ENCODE data around the gene KIF26B. TPM values are rescaled to one million over a fixed set of nuclear protein-coding genes. Genes with fewer than 3 reads are reported as not detected.
A peak's percentile ranks its signal among the peaks of the same experiment; 100 is the strongest.

KIF26B gene
- total RNA-seq, 5 donors from 2014 or later (not counting 1 experiment from before 2014, with no cell fraction given), result 0.03 to 0.06 (median 0.05) TPM; not detected in 2

DNA sequence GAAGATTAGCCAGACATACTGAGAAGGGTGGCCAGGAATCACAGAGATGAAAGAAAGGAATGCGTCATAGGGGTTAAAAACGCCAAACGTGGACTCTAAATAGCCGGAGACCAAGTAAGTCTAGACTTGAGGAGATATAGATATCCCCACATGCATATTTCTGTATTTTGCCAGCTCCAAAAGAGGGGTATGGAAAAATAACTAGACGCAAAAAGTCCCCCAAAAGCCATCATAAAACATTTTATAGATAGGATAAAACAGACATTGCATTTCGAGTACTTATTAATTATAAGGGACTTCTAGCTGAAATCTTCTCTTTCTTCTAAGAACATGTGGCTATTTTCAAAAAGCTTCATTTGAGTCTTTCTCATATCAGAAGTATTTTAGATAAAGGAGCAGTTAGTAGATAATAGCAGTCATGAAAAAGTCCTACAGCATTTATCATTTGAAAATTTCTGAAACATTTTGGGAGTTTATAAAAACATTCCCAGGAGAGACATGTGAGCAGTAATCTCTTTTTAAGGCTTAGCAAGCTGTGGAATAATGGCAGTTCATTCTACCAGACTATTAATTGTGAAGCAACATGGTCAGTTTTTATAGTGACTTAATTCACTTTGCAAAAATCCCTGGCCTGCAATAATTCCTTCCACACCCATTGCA, 6.1 kb downstream of the KIF26B start:
- Mint-ChIP-seq H3K9me3 (peaks cover 0 to 7% (median 3%) of the 10 kb centered on the region in 3 donors), H3K27ac (no peak overlapping the region), H3K36me3 (no peaks in the 10 kb centered on the region), H3K4me1 (peaks cover 6 to 10% (median 7%) of the 10 kb centered on the region in 3 donors), H3K4me3 (no peak overlapping the region), H3K27me3 (peaks cover 41 to 52% of the 10 kb centered on the region in 2 donors)
- ChIA-PET CTCF (no interaction called here), POLR2A (no interaction called here)
- Histone ChIP-seq H3K9me3 (no peaks in the 10 kb centered on the region), H3K36me3 (ENCODE audit: control insufficient read depth in 2 of 2, extremely low read depth in 1 of 2, insufficient read depth in 1 of 2, low read length in 1 of 2) (no peaks in the 10 kb centered on the region), H3K27ac (ENCODE audit: low read length) (no peak overlapping the region), H3K27me3 (replicated peaks in 1 of 2; ENCODE audit: control insufficient read depth in 2 of 2, extremely low read depth in 1 of 2, insufficient read depth in 2 of 2, low read length in 1 of 2) (peaks cover 2 to 33% of the 10 kb centered on the region in 2 experiments), H3K4me1 (ENCODE audit: control insufficient read depth in 1 of 2, extremely low read depth in 1 of 2, insufficient read depth in 2 of 2, low read length in 2 of 2) (peaks cover 0 to 10% of the 10 kb centered on the region in 2 experiments), H3K4me3 (ENCODE audit: control insufficient read depth in 1 of 2, extremely low read depth in 1 of 2, low read length in 1 of 2) (no peak overlapping the region)
- WGBS (ENCODE audit: insufficient coverage), result no CpG with 5 or more reads among the region's 6 CpGs
- ATAC-seq (replicated peaks in 1 of 4), result no peak
- no peak for DNase-seq

DNA sequence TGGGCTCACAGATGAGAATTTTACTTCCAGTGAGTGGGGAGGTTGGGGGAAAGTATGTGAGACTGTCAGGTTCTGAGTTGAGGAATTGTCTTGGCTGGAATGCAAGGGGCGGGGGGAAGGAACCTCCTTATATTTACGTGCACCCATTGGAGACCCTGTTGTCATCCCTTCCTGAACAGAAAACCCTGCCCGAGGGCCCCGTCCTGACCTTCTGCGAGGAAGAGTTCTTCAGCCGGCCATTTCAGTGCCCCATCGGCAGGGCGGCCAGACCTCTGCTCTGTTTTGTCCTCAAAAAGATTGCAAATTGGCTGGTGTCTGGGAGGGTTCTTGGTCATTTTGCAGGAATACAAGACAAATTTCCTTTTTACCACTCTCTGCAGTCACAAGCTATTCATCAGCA, 7.1 kb downstream of the KIF26B start:
- Mint-ChIP-seq H3K4me3 (no peak overlapping the region), H3K9me3 (peaks cover 0 to 7% (median 3%) of the 10 kb centered on the region in 3 donors), H3K27ac (no peak overlapping the region), H3K36me3 (no peaks in the 10 kb centered on the region), H3K4me1 (peaks cover 5 to 7% (median 7%) of the 10 kb centered on the region in 3 donors), H3K27me3 (peaks cover 41 to 58% of the 10 kb centered on the region in 2 donors)
- whole genome bisulfite sequencing (ENCODE audit: insufficient coverage), result 91% methylated on average over 6 of the region's 8 CpGs
- Histone ChIP-seq H3K27ac (ENCODE audit: low read length) (no peak overlapping the region), H3K9me3 (no peaks in the 10 kb centered on the region), H3K36me3 (ENCODE audit: control insufficient read depth in 2 of 2, extremely low read depth in 1 of 2, insufficient read depth in 1 of 2, low read length in 1 of 2) (no peaks in the 10 kb centered on the region), H3K27me3 (replicated peaks in 1 of 2; ENCODE audit: control insufficient read depth in 2 of 2, extremely low read depth in 1 of 2, insufficient read depth in 2 of 2, low read length in 1 of 2) (peaks cover 2 to 34% of the 10 kb centered on the region in 2 experiments), H3K4me3 (ENCODE audit: control insufficient read depth in 1 of 2, extremely low read depth in 1 of 2, low read length in 1 of 2) (no peak overlapping the region), H3K4me1 (ENCODE audit: control insufficient read depth in 1 of 2, extremely low read depth in 1 of 2, insufficient read depth in 2 of 2, low read length in 2 of 2) (peaks cover 0 to 4% of the 10 kb centered on the region in 2 experiments)
- ATAC-seq (replicated peaks in 1 of 4) (no peak), DNase-seq (no peak)
- CTCF ChIA-PET, result no interaction called here
- POLR2A ChIA-PET, result no interaction called here

DNA sequence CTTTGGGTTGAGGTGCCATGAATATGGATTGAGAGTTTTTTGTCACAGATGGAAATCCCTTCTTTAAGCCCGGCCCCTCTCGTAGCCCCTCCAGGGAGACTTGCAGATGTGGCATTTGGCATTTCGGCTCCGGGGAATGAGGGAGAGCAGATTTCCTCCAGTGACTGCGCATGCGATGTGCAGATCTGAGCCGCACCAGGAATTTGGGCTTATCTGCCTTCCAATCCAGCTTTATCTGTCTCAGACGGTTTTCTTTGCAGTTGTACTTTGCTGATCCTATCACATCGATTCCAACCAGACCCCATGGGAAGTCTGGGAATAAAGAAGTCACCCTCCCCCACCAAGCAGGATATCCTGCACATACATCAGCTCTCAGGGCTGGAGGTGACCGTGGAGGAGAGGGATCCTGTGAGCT, 11.7 kb downstream of the KIF26B start:
- no peak overlapping the region for H3K27ac Mint-ChIP-seq
- no peak overlapping the region for H3K4me3 ChIP-seq (ENCODE audit: control insufficient read depth in 1 of 2, extremely low read depth in 1 of 2, low read length in 1 of 2)
- 37% methylated on average over 5 of the region's 10 CpGs for WGBS (ENCODE audit: insufficient coverage)
- ChIA-PET CTCF (interaction anchor here (0.6 to 0.7 kb wide), 3 partner anchors 40 to 1116 kb away, joined by 3 to 6 read pairs (median 3); no protein-coding TSS in a partner anchor), POLR2A (interaction anchor here in 1 of 2 donors (0.7 kb wide), 1 partner anchor 948 kb away, joined by 3 read pairs; no protein-coding TSS in a partner anchor)
- H3K4me1 Mint-ChIP-seq, result peaks cover 0 to 3% (median 2%) of the 10 kb centered on the region in 3 donors
- no peaks in the 10 kb centered on the region for H3K9me3 Mint-ChIP-seq
- H3K27ac ChIP-seq (ENCODE audit: low read length), result no peak overlapping the region
- H3K4me3 Mint-ChIP-seq, result no peak overlapping the region
- DNase-seq (no peak), ATAC-seq (replicated peaks in 1 of 4) (no peak)
- no peaks in the 10 kb centered on the region for H3K36me3 ChIP-seq (ENCODE audit: control insufficient read depth in 2 of 2, extremely low read depth in 1 of 2, insufficient read depth in 1 of 2, low read length in 1 of 2)
- H3K36me3 Mint-ChIP-seq, result no peaks in the 10 kb centered on the region
- no peaks in the 10 kb centered on the region for H3K4me1 ChIP-seq (ENCODE audit: control insufficient read depth in 1 of 2, extremely low read depth in 1 of 2, insufficient read depth in 2 of 2, low read length in 2 of 2)
- no peaks in the 10 kb centered on the region for H3K9me3 ChIP-seq
- peaks cover 0 to 45% of the 10 kb centered on the region in 2 experiments for H3K27me3 ChIP-seq (replicated peaks in 1 of 2; ENCODE audit: control insufficient read depth in 2 of 2, extremely low read depth in 1 of 2, insufficient read depth in 2 of 2, low read length in 1 of 2)
- peaks cover 40 to 69% of the 10 kb centered on the region in 2 donors for H3K27me3 Mint-ChIP-seq

DNA sequence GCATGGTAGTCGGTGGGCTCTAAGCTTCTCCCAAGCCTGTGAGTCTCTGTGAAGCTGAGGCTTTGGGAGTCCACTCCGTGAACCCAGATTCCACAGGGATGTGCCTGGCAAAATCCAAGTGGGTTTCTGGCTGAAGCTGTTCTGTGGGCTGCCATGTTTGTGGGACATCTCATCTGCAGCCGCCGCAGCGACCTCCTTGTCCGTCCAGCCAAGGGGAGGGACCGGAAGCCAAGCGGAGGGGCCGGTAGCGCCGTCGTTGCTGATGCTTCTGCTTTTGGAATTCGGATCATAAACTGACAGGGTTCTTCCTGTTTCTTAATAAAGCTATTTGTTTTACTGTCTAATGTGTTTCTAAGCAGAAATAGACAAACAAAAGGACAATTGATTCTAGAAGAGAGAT, 13.3 kb downstream of the KIF26B start:
- H3K4me3 ChIP-seq (ENCODE audit: control insufficient read depth in 1 of 2, extremely low read depth in 1 of 2, low read length in 1 of 2), result no peak overlapping the region
- ATAC-seq (replicated peaks in 1 of 4), result no peak
- Mint-ChIP-seq H3K27me3 (peaks cover 39 to 67% of the 10 kb centered on the region in 2 donors), H3K36me3 (no peaks in the 10 kb centered on the region), H3K27ac (no peak overlapping the region), H3K9me3 (no peaks in the 10 kb centered on the region), H3K4me3 (no peak overlapping the region), H3K4me1 (peaks cover 0 to 3% (median 2%) of the 10 kb centered on the region in 3 donors)
- ChIA-PET CTCF (no interaction called here), POLR2A (no interaction called here)
- H3K9me3 ChIP-seq, result no peaks in the 10 kb centered on the region
- H3K4me1 ChIP-seq (ENCODE audit: control insufficient read depth in 1 of 2, extremely low read depth in 1 of 2, insufficient read depth in 2 of 2, low read length in 2 of 2), result no peaks in the 10 kb centered on the region
- H3K36me3 ChIP-seq (ENCODE audit: control insufficient read depth in 2 of 2, extremely low read depth in 1 of 2, insufficient read depth in 1 of 2, low read length in 1 of 2), result no peaks in the 10 kb centered on the region
- H3K27me3 ChIP-seq (replicated peaks in 1 of 2; ENCODE audit: control insufficient read depth in 2 of 2, extremely low read depth in 1 of 2, insufficient read depth in 2 of 2, low read length in 1 of 2), result peaks cover 0 to 45% of the 10 kb centered on the region in 2 experiments
- WGBS (ENCODE audit: insufficient coverage), result 22% methylated on average over 13 of the region's 13 CpGs
- DNase-seq, result peak in 1 of 35 experiments; percentile 23
- no peak overlapping the region for H3K27ac ChIP-seq (ENCODE audit: low read length)

DNA sequence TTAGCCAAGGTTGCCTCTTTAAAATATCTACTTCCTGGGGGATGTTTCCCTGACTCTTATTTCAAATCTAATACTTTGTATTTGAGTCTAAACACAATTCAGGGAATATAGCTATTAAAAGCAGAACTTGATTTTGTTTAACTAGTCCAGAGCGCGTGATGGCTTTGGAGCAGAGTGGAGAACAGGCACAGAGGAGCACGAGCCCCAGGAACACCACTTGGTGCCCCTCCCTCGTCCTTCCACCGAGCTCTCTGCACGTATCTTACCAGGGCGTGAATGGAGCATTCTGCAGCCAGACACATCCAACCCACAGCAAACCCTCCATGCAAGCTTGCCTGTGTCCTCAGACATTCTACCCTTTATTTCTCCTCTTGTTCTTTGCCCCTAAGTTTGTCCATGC, 14.1 kb downstream of the KIF26B start:
- H3K36me3 Mint-ChIP-seq, result no peaks in the 10 kb centered on the region
- no peaks in the 10 kb centered on the region for H3K4me1 ChIP-seq (ENCODE audit: control insufficient read depth in 1 of 2, extremely low read depth in 1 of 2, insufficient read depth in 2 of 2, low read length in 2 of 2)
- CTCF ChIA-PET, result interaction anchor here in 1 of 2 donors (0.7 kb wide), 1 partner anchor 209 kb away, joined by 3 read pairs; no protein-coding TSS in a partner anchor
- no peak for ATAC-seq (replicated peaks in 1 of 4)
- H3K9me3 ChIP-seq, result no peaks in the 10 kb centered on the region
- no peaks in the 10 kb centered on the region for H3K36me3 ChIP-seq (ENCODE audit: control insufficient read depth in 2 of 2, extremely low read depth in 1 of 2, insufficient read depth in 1 of 2, low read length in 1 of 2)
- no peak overlapping the region for H3K27ac Mint-ChIP-seq
- WGBS (ENCODE audit: insufficient coverage), result 72% methylated on average over 5 of the region's 7 CpGs
- no peak overlapping the region for H3K4me3 ChIP-seq (ENCODE audit: control insufficient read depth in 1 of 2, extremely low read depth in 1 of 2, low read length in 1 of 2)
- no peaks in the 10 kb centered on the region for H3K9me3 Mint-ChIP-seq
- peaks cover 0 to 3% (median 2%) of the 10 kb centered on the region in 3 donors for H3K4me1 Mint-ChIP-seq
- peaks cover 0 to 46% of the 10 kb centered on the region in 2 experiments for H3K27me3 ChIP-seq (replicated peaks in 1 of 2; ENCODE audit: control insufficient read depth in 2 of 2, extremely low read depth in 1 of 2, insufficient read depth in 2 of 2, low read length in 1 of 2)
- peaks cover 35 to 67% of the 10 kb centered on the region in 2 donors for H3K27me3 Mint-ChIP-seq
- H3K27ac ChIP-seq (ENCODE audit: low read length), result no peak overlapping the region
- H3K4me3 Mint-ChIP-seq, result no peak overlapping the region
- POLR2A ChIA-PET, result no interaction called here
- no peak for DNase-seq

DNA sequence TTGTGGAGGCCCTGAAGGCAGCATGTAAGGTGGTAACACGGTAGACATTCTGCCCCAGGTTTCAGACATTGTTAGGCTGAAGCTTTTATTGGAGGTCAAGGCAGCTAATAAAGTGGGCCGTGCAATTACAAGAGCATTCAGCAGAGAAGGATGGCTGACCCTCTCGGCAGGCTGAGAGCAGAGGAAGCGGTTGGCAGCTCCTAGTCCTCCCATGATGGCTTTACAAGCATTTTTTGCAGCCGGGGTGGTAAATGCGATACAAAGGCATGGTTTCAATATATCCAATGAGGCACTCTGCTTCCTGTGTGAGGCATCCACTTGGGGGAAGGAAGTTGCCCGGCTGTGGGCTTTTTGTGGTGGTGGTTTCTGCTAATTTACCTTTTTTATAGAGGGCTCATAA, 14.6 kb downstream of the KIF26B start:
- H3K4me3 Mint-ChIP-seq, result no peak overlapping the region
- H3K27me3 Mint-ChIP-seq, result peaks cover 33 to 64% of the 10 kb centered on the region in 2 donors
- CTCF ChIA-PET, result interaction anchor here in 1 of 2 donors (0.7 kb wide), 1 partner anchor 209 kb away, joined by 3 read pairs; no protein-coding TSS in a partner anchor
- no peaks in the 10 kb centered on the region for H3K36me3 Mint-ChIP-seq
- POLR2A ChIA-PET, result no interaction called here
- H3K9me3 Mint-ChIP-seq, result no peaks in the 10 kb centered on the region
- Histone ChIP-seq H3K36me3 (ENCODE audit: control insufficient read depth in 2 of 2, extremely low read depth in 1 of 2, insufficient read depth in 1 of 2, low read length in 1 of 2) (no peaks in the 10 kb centered on the region), H3K9me3 (no peaks in the 10 kb centered on the region), H3K4me1 (ENCODE audit: control insufficient read depth in 1 of 2, extremely low read depth in 1 of 2, insufficient read depth in 2 of 2, low read length in 2 of 2) (no peaks in the 10 kb centered on the region), H3K27me3 (replicated peaks in 1 of 2; ENCODE audit: control insufficient read depth in 2 of 2, extremely low read depth in 1 of 2, insufficient read depth in 2 of 2, low read length in 1 of 2) (peaks cover 0 to 45% of the 10 kb centered on the region in 2 experiments), H3K27ac (ENCODE audit: low read length) (no peak overlapping the region), H3K4me3 (ENCODE audit: control insufficient read depth in 1 of 2, extremely low read depth in 1 of 2, low read length in 1 of 2) (no peak overlapping the region)
- H3K4me1 Mint-ChIP-seq, result peaks cover 0 to 3% (median 2%) of the 10 kb centered on the region in 3 donors
- ATAC-seq (replicated peaks in 1 of 4) (no peak), DNase-seq (no peak)
- WGBS (ENCODE audit: insufficient coverage), result 34% methylated on average over 4 of the region's 7 CpGs
- H3K27ac Mint-ChIP-seq, result no peak overlapping the region
